ENCODE results near the gene KLF13. TPM values are rescaled to one million over a fixed set of nuclear protein-coding genes. Genes with fewer than 3 reads are reported as not detected.

Gene KLF13
- polyA plus RNA-seq, 1 experiment: 16.8 TPM

- DNase-seq (ENCODE audit: low read depth, low spot score): no peak
- H3K9me3 ChIP-seq (ENCODE audit: control insufficient read depth, insufficient read depth, low read length): no peaks in the 10 kb centered on the region; the same call in 1 of the 2 replicates
- CTCF ChIA-PET: no interaction called here
- POLR2A ChIA-PET: no interaction called here
- H3K27me3 ChIP-seq (ENCODE audit: control insufficient read depth, insufficient read depth, low read length): no peaks in the 10 kb centered on the region
- no peak for TF ChIP-seq CTCF (IDR thresholded peaks at IDR 0.05; ENCODE audit: low read depth, low read length)
- no peak overlapping the region for H3K27ac ChIP-seq (ENCODE audit: low read depth, low read length)
- H3K4me3 ChIP-seq (ENCODE audit: low read depth, low read length): no peak overlapping the region
Observed at GRCh38 chr15:31359702-31360111, 33.1 kb downstream of the KLF13 start.

GRCh38 chr15:31360158-31360561 lies 33.5 kb downstream of the KLF13 start:
- POLR2A ChIA-PET: no interaction called here

GRCh38 chr15:31360843-31361763 lies 34.5 kb downstream of the KLF13 start:
- H3K27me3 ChIP-seq (ENCODE audit: control insufficient read depth, insufficient read depth, low read length): no peaks in the 10 kb centered on the region
- no peaks in the 10 kb centered on the region; the same call in 1 of the 2 replicates for H3K9me3 ChIP-seq (ENCODE audit: control insufficient read depth, insufficient read depth, low read length)
- POLR2A ChIA-PET: no interaction called here
- CTCF ChIA-PET: no interaction called here
- no peak overlapping the region for H3K4me3 ChIP-seq (ENCODE audit: low read depth, low read length)
- no peak overlapping the region for H3K27ac ChIP-seq (ENCODE audit: low read depth, low read length)
- no peak for TF ChIP-seq CTCF (IDR thresholded peaks at IDR 0.05; ENCODE audit: low read depth, low read length)
- no peak for DNase-seq (ENCODE audit: low read depth, low spot score)

More at GRCh38 chr15:31360158-31360561, 33.5 kb downstream of the KLF13 start:
- CTCF ChIA-PET: no interaction called here
- no peaks in the 10 kb centered on the region for H3K27me3 ChIP-seq (ENCODE audit: control insufficient read depth, insufficient read depth, low read length)
- H3K27ac ChIP-seq (ENCODE audit: low read depth, low read length): no peak overlapping the region
- no peak for DNase-seq (ENCODE audit: low read depth, low spot score)
- no peak overlapping the region for H3K4me3 ChIP-seq (ENCODE audit: low read depth, low read length)
- no peak for TF ChIP-seq CTCF (IDR thresholded peaks at IDR 0.05; ENCODE audit: low read depth, low read length)
- no peaks in the 10 kb centered on the region; the same call in 1 of the 2 replicates for H3K9me3 ChIP-seq (ENCODE audit: control insufficient read depth, insufficient read depth, low read length)

DNA sequence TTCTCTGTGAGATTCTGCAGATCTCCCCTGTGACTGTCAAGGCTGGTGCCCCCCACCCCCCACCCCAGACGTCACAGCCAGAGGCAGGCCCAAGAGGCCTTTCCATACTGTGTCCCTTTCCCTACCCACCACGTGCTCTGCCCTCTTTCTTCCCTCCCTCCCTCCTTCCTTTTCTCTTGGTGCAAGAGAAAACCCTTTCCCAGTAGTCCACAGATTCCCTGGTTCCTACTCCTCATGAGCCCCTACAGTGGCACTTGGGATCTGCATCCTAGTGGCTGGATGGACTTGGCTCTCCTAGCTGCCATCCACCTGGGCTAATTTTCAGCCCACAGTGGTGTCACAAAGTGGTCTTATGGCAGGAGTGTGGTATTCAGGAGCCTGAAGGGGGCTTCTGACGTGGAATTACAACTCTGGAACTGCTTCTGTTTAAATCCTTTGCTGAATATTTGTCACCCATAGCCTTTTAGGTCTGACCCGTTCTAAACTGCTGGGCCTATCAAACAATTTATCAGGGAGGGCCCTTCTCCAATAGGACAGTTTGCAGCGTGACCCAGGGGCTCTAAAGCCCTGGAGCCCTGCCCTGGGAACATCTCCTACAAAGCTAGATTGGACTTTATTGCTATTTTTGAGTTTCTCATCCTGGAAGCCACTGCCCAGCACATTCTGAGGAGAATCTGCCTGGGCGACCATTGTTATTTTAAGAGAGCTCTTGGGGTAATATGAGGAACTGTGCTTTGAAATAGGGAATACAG lies 35.3 kb downstream of the KLF13 start:
- TF ChIP-seq CTCF (IDR thresholded peaks at IDR 0.05; ENCODE audit: low read depth, low read length): no peak
- ChIA-PET POLR2A (no interaction called here), CTCF (interaction anchor here (1.5 kb wide), 1 partner anchor 127 kb away, joined by 6 read pairs; no protein-coding TSS in a partner anchor)
- no peak overlapping the region for H3K4me3 ChIP-seq (ENCODE audit: low read depth, low read length)
- H3K27me3 ChIP-seq (ENCODE audit: control insufficient read depth, insufficient read depth, low read length): no peaks in the 10 kb centered on the region
- DNase-seq (ENCODE audit: low read depth, low spot score): no peak
- no peaks in the 10 kb centered on the region; the same call in 1 of the 2 replicates for H3K9me3 ChIP-seq (ENCODE audit: control insufficient read depth, insufficient read depth, low read length)
- no peak overlapping the region for H3K27ac ChIP-seq (ENCODE audit: low read depth, low read length)

Data from AG04450 (cell line).